AG04449 (cell line): ENCODE data around the gene C11orf16.
"Not testable (repeated sequence)": the region's sequence is repeated elsewhere in the genome, so short reads cannot be mapped to it uniquely, and the experiment has no call there.

Source experiments
- CTCF ChIA-PET: fragments of 350-600 bp; formaldehyde crosslinking; extraction: SDS; loops from one replicate; lab custom pipeline; 2021; ENCODE audit warnings: antibody characterized with exemption; lab: Yijun Ruan, JAX
- POLR2A ChIA-PET: fragments of 400-600, 350-600 bp; formaldehyde crosslinking; extraction: SDS; loops from one replicate; lab custom pipeline; 2020; ENCODE audit warnings: antibody characterized with exemption, inconsistent platforms; lab: Yijun Ruan, JAX
- DNase-seq: peaks from one replicate; pipeline ENCODE4 v3.0.0-alpha.2; 2010; ENCODE audit warnings: low read depth, low spot score
- H3K4me3 ChIP-seq: 2 replicates; pipeline ENCODE4 v1.5.1; 2011; ENCODE audit warnings: low read depth, mild to moderate bottlenecking, control low read depth, low read length
- TF ChIP-seq, protein P1 (sequence below): IDR thresholded peaks from one replicate; pipeline ENCODE4 v1.5.1; 2011; ENCODE audit warnings: mild to moderate bottlenecking, moderate library complexity, low read length, control low read depth, inconsistent platforms; ENCODE audit not compliant: insufficient read depth; ENCODE audit errors: missing control alignments

Gene C11orf16

GRCh38 chr11:8932564-8933180, at the start of gene C11orf16:
Gene C11orf16 (minus strand): TSS chr11:8932947. CDS start chr11:8932308, 639 bp downstream.
- POLR2A ChIA-PET, result no interaction called here
- no peak within 1 kb of the TSS for H3K4me3 ChIP-seq
- DNase-seq, result no peak
- TF ChIP-seq, protein P1, sequence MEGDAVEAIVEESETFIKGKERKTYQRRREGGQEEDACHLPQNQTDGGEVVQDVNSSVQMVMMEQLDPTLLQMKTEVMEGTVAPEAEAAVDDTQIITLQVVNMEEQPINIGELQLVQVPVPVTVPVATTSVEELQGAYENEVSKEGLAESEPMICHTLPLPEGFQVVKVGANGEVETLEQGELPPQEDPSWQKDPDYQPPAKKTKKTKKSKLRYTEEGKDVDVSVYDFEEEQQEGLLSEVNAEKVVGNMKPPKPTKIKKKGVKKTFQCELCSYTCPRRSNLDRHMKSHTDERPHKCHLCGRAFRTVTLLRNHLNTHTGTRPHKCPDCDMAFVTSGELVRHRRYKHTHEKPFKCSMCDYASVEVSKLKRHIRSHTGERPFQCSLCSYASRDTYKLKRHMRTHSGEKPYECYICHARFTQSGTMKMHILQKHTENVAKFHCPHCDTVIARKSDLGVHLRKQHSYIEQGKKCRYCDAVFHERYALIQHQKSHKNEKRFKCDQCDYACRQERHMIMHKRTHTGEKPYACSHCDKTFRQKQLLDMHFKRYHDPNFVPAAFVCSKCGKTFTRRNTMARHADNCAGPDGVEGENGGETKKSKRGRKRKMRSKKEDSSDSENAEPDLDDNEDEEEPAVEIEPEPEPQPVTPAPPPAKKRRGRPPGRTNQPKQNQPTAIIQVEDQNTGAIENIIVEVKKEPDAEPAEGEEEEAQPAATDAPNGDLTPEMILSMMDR, result no peak
- CTCF ChIA-PET, result interaction anchor here (0.6 to 1.1 kb wide), 2 partner anchors 27 to 232 kb away, joined by 3 read pairs; no protein-coding TSS in a partner anchor

DNA sequence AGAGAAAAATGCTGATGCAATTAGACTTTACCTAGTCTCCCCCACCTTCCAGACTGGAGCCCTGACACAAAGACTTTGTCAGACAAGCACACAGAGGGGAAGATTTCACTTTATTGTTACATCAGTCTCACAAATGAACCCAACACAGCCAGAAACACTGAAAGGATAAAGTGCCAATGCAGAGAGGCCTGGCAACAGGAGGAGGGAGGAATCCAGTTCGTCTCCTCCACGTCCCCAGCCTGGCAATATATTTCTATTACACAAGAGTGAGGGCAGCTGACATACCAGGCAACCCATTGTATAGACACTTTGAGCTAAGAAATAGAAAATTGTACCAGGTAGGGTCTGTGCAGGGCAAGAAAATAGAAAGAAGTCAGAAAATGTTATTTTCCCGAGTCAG, 47.7 kb upstream of the C11orf16 start:
- TF ChIP-seq, protein P1, result no peak
- H3K4me3 ChIP-seq, result no peak overlapping the region
- POLR2A ChIA-PET, result interaction anchor here (0.9 kb wide), 1 partner anchor 17 kb away, joined by 3 read pairs; no protein-coding TSS in a partner anchor
- DNase-seq, result no peak
- CTCF ChIA-PET, result interaction anchor here (1.0 kb wide), 1 partner anchor 8 kb away, joined by 3 read pairs; no protein-coding TSS in a partner anchor

GRCh38 chr11:8979365-8979764, 46.6 kb upstream of the C11orf16 start:
- DNase-seq, H3K4me3 ChIP-seq, POLR2A ChIA-PET, CTCF ChIA-PET: not testable (repeated sequence)

DNA sequence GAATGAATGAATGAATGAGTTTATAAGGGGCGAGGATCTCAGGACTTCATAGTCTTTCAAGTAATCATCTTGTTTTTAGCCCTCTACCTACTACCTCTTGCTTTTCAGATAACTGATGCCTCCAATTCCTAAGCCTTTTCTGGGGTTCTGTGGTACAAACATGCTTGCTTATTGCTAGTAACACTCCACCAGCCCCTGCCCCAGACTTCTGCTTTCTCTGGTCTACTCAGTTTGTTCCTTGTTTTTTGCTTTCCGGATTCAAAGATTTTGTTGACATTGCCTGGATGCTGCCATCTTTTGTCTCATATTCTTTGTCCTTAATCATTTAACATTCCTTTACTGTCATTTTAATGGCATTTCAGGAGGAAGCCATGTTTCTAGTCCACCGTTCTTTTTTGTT, 40.4 kb upstream of the C11orf16 start:
- POLR2A ChIA-PET, result no interaction called here
- DNase-seq, result no peak

DNA sequence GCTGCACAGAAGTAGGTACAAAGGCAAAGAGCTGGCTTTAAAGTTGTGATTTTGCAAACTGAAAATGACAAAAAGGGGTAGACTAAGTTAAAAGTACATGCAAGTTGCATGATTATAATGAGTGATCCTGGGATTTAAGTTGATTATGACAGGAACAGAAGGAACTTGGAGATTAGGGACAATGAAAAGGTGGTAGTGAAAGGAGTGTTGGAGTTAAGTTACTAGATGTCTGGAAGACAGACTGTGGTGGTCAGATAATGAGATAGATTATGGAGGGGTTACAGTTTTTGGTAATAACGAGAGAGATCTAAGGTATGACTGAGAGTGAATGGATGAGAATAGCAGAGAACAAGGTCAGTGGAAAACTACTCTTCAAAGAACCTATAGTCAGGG, 39.2 kb upstream of the C11orf16 start:
- CTCF ChIA-PET, result interaction anchor here (1.0 to 1.6 kb wide), 3 partner anchors 8 to 11 kb away, joined by 3 read pairs; partner anchors contain the start of gene TMEM9B
- no peak overlapping the region for H3K4me3 ChIP-seq
- DNase-seq, result no peak
- POLR2A ChIA-PET, result no interaction called here
- TF ChIP-seq, protein P1, result no peak

More for the DNA sequence above, 40.4 kb upstream of the C11orf16 start:
- no peak overlapping the region for H3K4me3 ChIP-seq
- TF ChIP-seq, protein P1, result no peak
- CTCF ChIA-PET, result interaction anchor here (1.0 kb wide), 1 partner anchor 9 kb away, joined by 3 read pairs; the partner anchor contains the start of gene TMEM9B

DNA sequence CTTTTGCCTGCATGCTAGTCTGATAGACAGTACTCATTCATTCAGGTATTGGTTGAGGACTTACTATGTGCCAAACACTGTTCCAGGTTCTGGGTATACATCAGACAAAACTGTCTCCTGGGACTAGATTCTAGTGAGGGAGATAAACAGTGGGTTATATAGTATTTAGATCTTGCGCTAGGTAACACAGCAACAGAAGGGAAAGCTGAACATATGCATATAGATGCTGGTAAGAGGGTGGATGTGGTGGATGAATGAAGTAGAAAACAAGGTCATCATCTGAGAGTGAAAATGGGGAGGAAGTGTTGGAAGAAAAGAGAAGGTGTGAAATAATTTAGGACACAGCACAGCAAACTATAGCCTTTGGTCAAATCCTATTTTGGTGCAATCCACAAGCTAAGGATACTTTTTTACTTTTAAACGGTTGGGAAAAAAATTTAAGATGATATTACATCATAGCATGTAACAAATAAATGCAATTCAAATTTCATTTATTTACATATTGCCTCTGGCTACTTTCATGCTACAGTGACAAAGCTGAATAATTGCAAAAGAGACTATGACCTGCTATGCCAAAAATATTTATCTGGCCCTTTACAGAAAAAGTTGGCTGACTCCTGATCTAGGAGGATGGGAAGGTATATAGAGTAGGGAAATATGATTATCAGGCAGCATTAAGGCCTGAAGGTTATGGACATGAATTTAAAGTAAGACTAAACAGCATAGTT, 38.6 kb upstream of the C11orf16 start:
- ChIA-PET POLR2A (no interaction called here), CTCF (interaction anchor here (1.5 to 1.6 kb wide), 2 partner anchors 10 to 11 kb away, joined by 3 read pairs; no protein-coding TSS in a partner anchor)
- no peak overlapping the region for H3K4me3 ChIP-seq
- no peak for DNase-seq
- TF ChIP-seq, protein P1, result no peak
